NCI-H146 treated with DMSO at 0.1 percent for 48 hours (cell line): ENCODE results near the gene STARD9.

Source experiments
- DNase-seq: peaks from one replicate; lab custom pipeline; 2025; ENCODE audit not compliant: unreplicated experiment; lab: John Stamatoyannopoulos, UW

The STARD9 gene

GRCh38 chr15:42726114-42726513 lies 150.7 kb downstream of the STARD9 start:
- peak; percentile 28 for DNase-seq

GRCh38 chr15:42727750-42728381 lies 152.5 kb downstream of the STARD9 start:
- no peak for DNase-seq

- DNase-seq, result no peak
Measured at GRCh38 chr15:42728560-42728959, 153.2 kb downstream of the STARD9 start.

- no peak for DNase-seq
Measured at GRCh38 chr15:42728972-42729371, 153.6 kb downstream of the STARD9 start.

- DNase-seq, result no peak
Measured at GRCh38 chr15:42729409-42729808, 154.0 kb downstream of the STARD9 start.

- DNase-seq, result no peak
Measured at GRCh38 chr15:42730135-42730534, 154.7 kb downstream of the STARD9 start.

- no peak for DNase-seq
Measured at GRCh38 chr15:42730536-42730935, 155.1 kb downstream of the STARD9 start.

GRCh38 chr15:42731461-42731860 lies 156.1 kb downstream of the STARD9 start:
- DNase-seq, result no peak

- no peak for DNase-seq
Measured at GRCh38 chr15:42732095-42732827, 156.9 kb downstream of the STARD9 start.

- no peak for DNase-seq
Measured at GRCh38 chr15:42733027-42733426, 157.6 kb downstream of the STARD9 start.

GRCh38 chr15:42734076-42734672 lies 158.8 kb downstream of the STARD9 start:
- DNase-seq, result no peak

GRCh38 chr15:42735382-42736165 lies 160.2 kb downstream of the STARD9 start:
- DNase-seq, result no peak

GRCh38 chr15:42736178-42736792 lies 160.9 kb downstream of the STARD9 start:
- no peak for DNase-seq

- peak; percentile 49 for DNase-seq
Measured at GRCh38 chr15:42736793-42737528, 161.6 kb downstream of the STARD9 start, which contains the start of gene CDAN1. Gene CDAN1 (minus strand): TSS chr15:42737128. CDS start chr15:42737102, 26 bp downstream.

GRCh38 chr15:42737529-42738328 lies 162.3 kb downstream of the STARD9 start:
- no peak for DNase-seq

GRCh38 chr15:42741710-42742109 lies 166.3 kb downstream of the STARD9 start:
- DNase-seq, result no peak

- no peak for DNase-seq
Measured at GRCh38 chr15:42742149-42742548, 166.7 kb downstream of the STARD9 start.

GRCh38 chr15:42744195-42744594 lies 168.8 kb downstream of the STARD9 start:
- DNase-seq, result no peak

- no peak for DNase-seq
Measured at GRCh38 chr15:42749266-42749665, 173.9 kb downstream of the STARD9 start.
